Gastrocnemius medialis (tissue), 4 donors: Measurements from ENCODE around the gene VWA8.

ENCODE experiments used
- CTCF ChIP-seq, 5 experiments: fragments of 450-650 bp in 3 of 5; fragments of 200-600 bp in 2 of 5; sonication (generic) in 2 of 5; IDR thresholded peaks in 4 of 5; conservative IDR thresholded peaks in 1 of 5; 1 replicate in 4 of 5; 2 replicates in 1 of 5; pipeline ENCODE4 v1.5.1; 2016 to 2019; ENCODE audit warnings: antibody characterized with exemption in 5 of 5, mild to moderate bottlenecking in 3 of 5, moderate library complexity in 3 of 5
- POLR2A ChIP-seq, 2 donors: fragments of 450-650 bp; IDR thresholded peaks; one replicate each; pipeline ENCODE4 v1.6.1; 2017; ENCODE audit warnings: antibody characterized with exemption in 2 of 2, mild to moderate bottlenecking in 2 of 2, moderate library complexity in 2 of 2

GRCh38 chr13:41764558-41764957 lies 196.4 kb downstream of the VWA8 start:
- no peak for TF ChIP-seq CTCF (IDR thresholded peaks at IDR 0.05 in 4 of 5, conservative IDR thresholded peaks at IDR 0.05 in 1 of 5)
- TF ChIP-seq POLR2A (IDR thresholded peaks at IDR 0.05): no peak
